GM23338 (cell line): ENCODE results near the gene EYS. TPM values are rescaled to one million over a fixed set of nuclear protein-coding genes. Genes with fewer than 3 reads are reported as not detected.

Source experiments
- ATAC-seq: fragments of 200-7000 bp; cut with Tn5 transposase; 3 replicates; pipeline ENCODE4 v1.9.1; 2020
- DNase-seq: peaks from one replicate; pipeline ENCODE4 v3.0.0-alpha.2; 2015; ENCODE audit warnings: low spot score
- H2AFZ ChIP-seq: fragments of 200-600 bp; sonication (generic); 2 replicates; pipeline ENCODE4 v1.8.0; 2016; ENCODE audit warnings: antibody characterized with exemption, mild to moderate bottlenecking, moderate library complexity
- H3F3A ChIP-seq: fragments of 200-600 bp; sonication (generic); replicated peaks from 2 replicates; pipeline ENCODE4 v1.8.0; 2017; ENCODE audit warnings: antibody characterized with exemption, mixed run types, low read depth
- H3K27ac ChIP-seq: fragments of 200-600 bp; sonication (generic); 2 replicates; pipeline ENCODE4 v1.6.1; 2016; ENCODE audit warnings: low read depth
- H3K27me3 ChIP-seq: fragments of 200-600 bp; sonication (generic); 2 replicates; pipeline ENCODE4 v1.8.0; 2016; ENCODE audit warnings: mild to moderate bottlenecking, mixed run types, moderate library complexity; ENCODE audit not compliant: insufficient read depth
- H3K36me3 ChIP-seq: fragments of 200-600 bp; sonication (generic); 2 replicates; pipeline ENCODE4 v1.8.0; 2016; ENCODE audit warnings: mild to moderate bottlenecking; ENCODE audit not compliant: insufficient read depth
- H3K4me1 ChIP-seq: fragments of 200-600 bp; sonication (generic); 2 replicates; pipeline ENCODE4 v1.8.0; 2016; ENCODE audit warnings: mild to moderate bottlenecking, moderate library complexity; ENCODE audit not compliant: insufficient read depth
- H3K4me2 ChIP-seq: fragments of 200-600 bp; sonication (generic); 2 replicates; pipeline ENCODE4 v1.7.1; 2017; ENCODE audit warnings: mixed run types
- H3K4me3 ChIP-seq: fragments of 200-600 bp; sonication (generic); 2 replicates; pipeline ENCODE4 v1.6.1; 2016; ENCODE audit warnings: mixed run types
- H3K79me2 ChIP-seq: fragments of 200-600 bp; sonication (generic); replicated peaks from 2 replicates; pipeline ENCODE4 v1.8.0; 2017; ENCODE audit warnings: mild to moderate bottlenecking; ENCODE audit not compliant: insufficient read depth
- H3K9me2 ChIP-seq: fragments of 200-600 bp; sonication (generic); 2 replicates; pipeline ENCODE4 v1.8.0; 2017; ENCODE audit not compliant: insufficient read depth
- H4K20me1 ChIP-seq: fragments of 200-600 bp; sonication (generic); replicated peaks from 2 replicates; pipeline ENCODE4 v1.8.0; 2017; ENCODE audit warnings: mild to moderate bottlenecking; ENCODE audit not compliant: insufficient read depth
- H3K27ac Mint-ChIP-seq: 2 replicates; pipeline ENCODE4 v1.8.0; 2020; ENCODE audit warnings: inconsistent platforms, mild to moderate bottlenecking, moderate library complexity, mixed read lengths
- H3K27me3 Mint-ChIP-seq: 3 replicates; pipeline ENCODE4 v1.8.0; 2022; ENCODE audit warnings: low read depth, mild to moderate bottlenecking, moderate library complexity, mixed read lengths, inconsistent platforms; ENCODE audit not compliant: insufficient read depth, poor library complexity
- H3K36me3 Mint-ChIP-seq: 3 replicates; pipeline ENCODE4 v1.8.0; 2021; ENCODE audit warnings: low read depth, mild to moderate bottlenecking, inconsistent platforms, moderate library complexity, mixed read lengths
- H3K4me1 Mint-ChIP-seq: 3 replicates; pipeline ENCODE4 v1.8.0; 2020; ENCODE audit warnings: mild to moderate bottlenecking, inconsistent platforms, mixed read lengths
- H3K4me3 Mint-ChIP-seq: 3 replicates; pipeline ENCODE4 v1.8.0; 2021; ENCODE audit warnings: moderate library complexity, mild to moderate bottlenecking, inconsistent platforms, mixed read lengths
- H3K9me3 Mint-ChIP-seq: 3 replicates; pipeline ENCODE4 v1.8.0; 2020; ENCODE audit warnings: moderate library complexity, mild to moderate bottlenecking, inconsistent platforms, mixed read lengths
- EZH2 ChIP-seq: fragments of 200-600 bp; sonication (generic); IDR thresholded peaks from one replicate; pipeline ENCODE4 v1.8.0; 2017; ENCODE audit warnings: antibody characterized with exemption, mild to moderate bottlenecking, low read depth; ENCODE audit not compliant: unreplicated experiment
- EZH2phosphoT487 ChIP-seq: fragments of 200-600 bp; sonication (generic); IDR thresholded peaks from one replicate; pipeline ENCODE4 v1.8.1; 2018; ENCODE audit warnings: antibody characterized with exemption; ENCODE audit not compliant: unreplicated experiment
- NANOG ChIP-seq: IDR thresholded peaks from 2 replicates; pipeline ENCODE4 v1.6.1; 2016; ENCODE audit warnings: antibody characterized with exemption, borderline replicate concordance
- POLR2AphosphoS5 ChIP-seq: IDR thresholded peaks from 2 replicates; pipeline ENCODE4 v1.6.1; 2016; ENCODE audit warnings: antibody characterized with exemption, low read depth
- STAT1 ChIP-seq: IDR thresholded peaks from one replicate; pipeline ENCODE4 v1.6.1; 2016; ENCODE audit warnings: antibody characterized with exemption; ENCODE audit not compliant: unreplicated experiment
- polyA plus RNA-seq: library from polyadenylated mRNA; unstranded; fragments of >200 nt; fragmentation: Nextera tagmentation; extraction: Ambion mirVana; gene quantifications from 2 replicates; pipeline ENCODE4 v1.2.1, GENCODE V29; 2016
- total RNA-seq: library from RNA; depleted of rRNA; stranded (reverse); fragments of >200 nt; shearing (Covaris generic); gene quantifications from 2 replicates; pipeline ENCODE4 v1.2.3, GENCODE V29; 2014
- TF ChIP-seq, protein P1 (sequence below): IDR thresholded peaks from 2 replicates; pipeline ENCODE4 v1.6.1; 2016; ENCODE audit warnings: antibody characterized with exemption
- TF ChIP-seq, protein P2 (sequence below): IDR thresholded peaks from one replicate; pipeline ENCODE4 v1.6.1; 2018; ENCODE audit warnings: antibody characterized with exemption; ENCODE audit not compliant: unreplicated experiment
- TF ChIP-seq, protein P3 (sequence below): fragments of 250-450 bp; sonication (Bioruptor Pico); IDR thresholded peaks from 2 replicates; pipeline ENCODE4 v1.5.0; 2020; ENCODE audit warnings: mild to moderate bottlenecking, moderate library complexity

EYS gene
- total and polyA plus RNA-seq, 2 experiments from 2014 or later, result 0.38 to 0.52 TPM

DNA sequence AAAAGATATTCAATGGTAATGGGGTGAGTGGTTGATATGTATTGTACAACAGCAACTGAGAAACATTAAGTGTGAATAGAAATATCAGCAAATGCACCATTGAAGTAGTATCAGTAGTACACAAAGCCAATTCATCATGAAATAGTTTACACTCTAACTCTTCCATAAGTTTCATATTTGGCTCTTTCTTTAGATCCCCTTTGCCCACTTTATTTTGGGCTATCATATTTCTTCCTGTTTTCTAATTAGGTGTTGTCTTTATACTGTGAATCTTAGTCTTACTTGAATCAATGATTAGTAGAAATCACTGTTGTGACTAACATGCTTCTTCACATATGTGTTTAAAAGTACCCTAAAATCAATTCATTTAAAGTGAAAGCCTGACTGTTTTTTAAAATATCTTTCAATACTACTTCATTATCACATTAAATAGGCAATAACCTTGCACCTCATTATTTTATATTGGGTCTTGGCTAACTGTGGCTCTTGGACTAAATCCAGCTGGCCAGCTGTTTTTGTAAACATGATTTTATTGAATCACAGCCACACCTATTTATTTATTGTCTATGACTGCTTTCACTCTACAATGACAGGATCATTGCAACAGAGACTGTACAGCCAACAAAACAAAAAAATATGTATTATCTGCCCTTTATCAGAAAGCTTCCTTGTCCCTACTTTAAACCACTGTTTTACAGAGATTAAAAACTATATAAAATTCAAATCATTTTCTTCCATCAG, 38.9 kb downstream of the EYS start (continued):
- TF ChIP-seq, protein P1, sequence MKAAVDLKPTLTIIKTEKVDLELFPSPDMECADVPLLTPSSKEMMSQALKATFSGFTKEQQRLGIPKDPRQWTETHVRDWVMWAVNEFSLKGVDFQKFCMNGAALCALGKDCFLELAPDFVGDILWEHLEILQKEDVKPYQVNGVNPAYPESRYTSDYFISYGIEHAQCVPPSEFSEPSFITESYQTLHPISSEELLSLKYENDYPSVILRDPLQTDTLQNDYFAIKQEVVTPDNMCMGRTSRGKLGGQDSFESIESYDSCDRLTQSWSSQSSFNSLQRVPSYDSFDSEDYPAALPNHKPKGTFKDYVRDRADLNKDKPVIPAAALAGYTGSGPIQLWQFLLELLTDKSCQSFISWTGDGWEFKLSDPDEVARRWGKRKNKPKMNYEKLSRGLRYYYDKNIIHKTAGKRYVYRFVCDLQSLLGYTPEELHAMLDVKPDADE, result no peak
- TF ChIP-seq EZH2phosphoT487 (no peak), STAT1 (no peak)
- TF ChIP-seq, protein P2, sequence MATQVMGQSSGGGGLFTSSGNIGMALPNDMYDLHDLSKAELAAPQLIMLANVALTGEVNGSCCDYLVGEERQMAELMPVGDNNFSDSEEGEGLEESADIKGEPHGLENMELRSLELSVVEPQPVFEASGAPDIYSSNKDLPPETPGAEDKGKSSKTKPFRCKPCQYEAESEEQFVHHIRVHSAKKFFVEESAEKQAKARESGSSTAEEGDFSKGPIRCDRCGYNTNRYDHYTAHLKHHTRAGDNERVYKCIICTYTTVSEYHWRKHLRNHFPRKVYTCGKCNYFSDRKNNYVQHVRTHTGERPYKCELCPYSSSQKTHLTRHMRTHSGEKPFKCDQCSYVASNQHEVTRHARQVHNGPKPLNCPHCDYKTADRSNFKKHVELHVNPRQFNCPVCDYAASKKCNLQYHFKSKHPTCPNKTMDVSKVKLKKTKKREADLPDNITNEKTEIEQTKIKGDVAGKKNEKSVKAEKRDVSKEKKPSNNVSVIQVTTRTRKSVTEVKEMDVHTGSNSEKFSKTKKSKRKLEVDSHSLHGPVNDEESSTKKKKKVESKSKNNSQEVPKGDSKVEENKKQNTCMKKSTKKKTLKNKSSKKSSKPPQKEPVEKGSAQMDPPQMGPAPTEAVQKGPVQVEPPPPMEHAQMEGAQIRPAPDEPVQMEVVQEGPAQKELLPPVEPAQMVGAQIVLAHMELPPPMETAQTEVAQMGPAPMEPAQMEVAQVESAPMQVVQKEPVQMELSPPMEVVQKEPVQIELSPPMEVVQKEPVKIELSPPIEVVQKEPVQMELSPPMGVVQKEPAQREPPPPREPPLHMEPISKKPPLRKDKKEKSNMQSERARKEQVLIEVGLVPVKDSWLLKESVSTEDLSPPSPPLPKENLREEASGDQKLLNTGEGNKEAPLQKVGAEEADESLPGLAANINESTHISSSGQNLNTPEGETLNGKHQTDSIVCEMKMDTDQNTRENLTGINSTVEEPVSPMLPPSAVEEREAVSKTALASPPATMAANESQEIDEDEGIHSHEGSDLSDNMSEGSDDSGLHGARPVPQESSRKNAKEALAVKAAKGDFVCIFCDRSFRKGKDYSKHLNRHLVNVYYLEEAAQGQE, result no peak

DNA sequence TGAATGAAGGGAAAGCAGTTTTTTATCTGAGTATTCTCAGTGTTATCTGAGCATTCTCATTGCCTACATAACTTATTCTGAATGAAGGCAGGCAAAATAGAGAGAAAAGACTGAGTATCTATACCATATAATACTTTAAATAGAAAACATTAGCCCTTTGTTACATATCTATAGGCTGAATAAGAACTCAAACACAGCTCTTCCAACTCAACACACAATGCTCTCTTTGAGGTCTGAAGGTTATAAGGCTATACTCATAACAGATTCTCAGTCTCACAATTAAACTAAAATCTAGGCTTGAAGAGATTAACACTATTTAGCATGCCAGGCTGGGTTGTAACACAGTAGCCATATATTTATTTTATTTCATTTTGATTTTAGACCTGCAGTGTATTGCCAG, 56.9 kb downstream of the EYS start:
- Mint-ChIP-seq H3K36me3 (peaks cover 9% of the 10 kb centered on the region; the same call in 1 of the 3 replicates), H3K27me3 (no peaks in the 10 kb centered on the region), H3K27ac (no peak overlapping the region), H3K4me3 (no peak overlapping the region), H3K9me3 (peaks cover 10% of the 10 kb centered on the region), H3K4me1 (peaks cover 4% of the 10 kb centered on the region; the same call in 2 of the 3 replicates)
- no peak overlapping the region for H3K27ac ChIP-seq
- peaks cover 3% of the 10 kb centered on the region; the same call in 1 of the 2 replicates for H3K9me2 ChIP-seq
- H3K4me2 ChIP-seq, result peak overlapping the region; percentile 56
- H3K36me3 ChIP-seq, result no peaks in the 10 kb centered on the region
- TF ChIP-seq NANOG, result no peak
- TF ChIP-seq, protein P3, sequence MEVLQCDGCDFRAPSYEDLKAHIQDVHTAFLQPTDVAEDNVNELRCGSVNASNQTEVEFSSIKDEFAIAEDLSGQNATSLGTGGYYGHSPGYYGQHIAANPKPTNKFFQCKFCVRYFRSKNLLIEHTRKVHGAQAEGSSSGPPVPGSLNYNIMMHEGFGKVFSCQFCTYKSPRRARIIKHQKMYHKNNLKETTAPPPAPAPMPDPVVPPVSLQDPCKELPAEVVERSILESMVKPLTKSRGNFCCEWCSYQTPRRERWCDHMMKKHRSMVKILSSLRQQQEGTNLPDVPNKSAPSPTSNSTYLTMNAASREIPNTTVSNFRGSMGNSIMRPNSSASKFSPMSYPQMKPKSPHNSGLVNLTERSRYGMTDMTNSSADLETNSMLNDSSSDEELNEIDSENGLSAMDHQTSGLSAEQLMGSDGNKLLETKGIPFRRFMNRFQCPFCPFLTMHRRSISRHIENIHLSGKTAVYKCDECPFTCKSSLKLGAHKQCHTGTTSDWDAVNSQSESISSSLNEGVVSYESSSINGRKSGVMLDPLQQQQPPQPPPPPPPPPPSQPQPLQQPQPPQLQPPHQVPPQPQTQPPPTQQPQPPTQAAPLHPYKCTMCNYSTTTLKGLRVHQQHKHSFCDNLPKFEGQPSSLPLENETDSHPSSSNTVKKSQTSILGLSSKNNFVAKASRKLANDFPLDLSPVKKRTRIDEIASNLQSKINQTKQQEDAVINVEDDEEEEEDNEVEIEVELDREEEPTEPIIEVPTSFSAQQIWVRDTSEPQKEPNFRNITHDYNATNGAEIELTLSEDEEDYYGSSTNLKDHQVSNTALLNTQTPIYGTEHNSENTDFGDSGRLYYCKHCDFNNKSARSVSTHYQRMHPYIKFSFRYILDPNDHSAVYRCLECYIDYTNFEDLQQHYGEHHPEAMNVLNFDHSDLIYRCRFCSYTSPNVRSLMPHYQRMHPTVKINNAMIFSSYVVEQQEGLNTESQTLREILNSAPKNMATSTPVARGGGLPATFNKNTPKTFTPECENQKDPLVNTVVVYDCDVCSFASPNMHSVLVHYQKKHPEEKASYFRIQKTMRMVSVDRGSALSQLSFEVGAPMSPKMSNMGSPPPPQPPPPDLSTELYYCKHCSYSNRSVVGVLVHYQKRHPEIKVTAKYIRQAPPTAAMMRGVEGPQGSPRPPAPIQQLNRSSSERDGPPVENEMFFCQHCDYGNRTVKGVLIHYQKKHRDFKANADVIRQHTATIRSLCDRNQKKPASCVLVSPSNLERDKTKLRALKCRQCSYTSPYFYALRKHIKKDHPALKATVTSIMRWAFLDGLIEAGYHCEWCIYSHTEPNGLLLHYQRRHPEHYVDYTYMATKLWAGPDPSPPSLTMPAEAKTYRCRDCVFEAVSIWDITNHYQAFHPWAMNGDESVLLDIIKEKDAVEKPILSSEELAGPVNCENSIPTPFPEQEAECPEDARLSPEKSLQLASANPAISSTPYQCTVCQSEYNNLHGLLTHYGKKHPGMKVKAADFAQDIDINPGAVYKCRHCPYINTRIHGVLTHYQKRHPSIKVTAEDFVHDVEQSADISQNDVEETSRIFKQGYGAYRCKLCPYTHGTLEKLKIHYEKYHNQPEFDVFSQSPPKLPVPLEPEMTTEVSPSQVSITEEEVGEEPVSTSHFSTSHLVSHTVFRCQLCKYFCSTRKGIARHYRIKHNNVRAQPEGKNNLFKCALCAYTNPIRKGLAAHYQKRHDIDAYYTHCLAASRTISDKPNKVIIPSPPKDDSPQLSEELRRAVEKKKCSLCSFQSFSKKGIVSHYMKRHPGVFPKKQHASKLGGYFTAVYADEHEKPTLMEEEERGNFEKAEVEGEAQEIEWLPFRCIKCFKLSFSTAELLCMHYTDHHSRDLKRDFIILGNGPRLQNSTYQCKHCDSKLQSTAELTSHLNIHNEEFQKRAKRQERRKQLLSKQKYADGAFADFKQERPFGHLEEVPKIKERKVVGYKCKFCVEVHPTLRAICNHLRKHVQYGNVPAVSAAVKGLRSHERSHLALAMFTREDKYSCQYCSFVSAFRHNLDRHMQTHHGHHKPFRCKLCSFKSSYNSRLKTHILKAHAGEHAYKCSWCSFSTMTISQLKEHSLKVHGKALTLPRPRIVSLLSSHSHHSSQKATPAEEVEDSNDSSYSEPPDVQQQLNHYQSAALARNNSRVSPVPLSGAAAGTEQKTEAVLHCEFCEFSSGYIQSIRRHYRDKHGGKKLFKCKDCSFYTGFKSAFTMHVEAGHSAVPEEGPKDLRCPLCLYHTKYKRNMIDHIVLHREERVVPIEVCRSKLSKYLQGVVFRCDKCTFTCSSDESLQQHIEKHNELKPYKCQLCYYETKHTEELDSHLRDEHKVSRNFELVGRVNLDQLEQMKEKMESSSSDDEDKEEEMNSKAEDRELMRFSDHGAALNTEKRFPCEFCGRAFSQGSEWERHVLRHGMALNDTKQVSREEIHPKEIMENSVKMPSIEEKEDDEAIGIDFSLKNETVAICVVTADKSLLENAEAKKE, result no peak
- no peak for TF ChIP-seq EZH2
- no peak for TF ChIP-seq EZH2phosphoT487
- TF ChIP-seq, protein P2, result no peak
- no peak for TF ChIP-seq STAT1
- no peak for TF ChIP-seq POLR2AphosphoS5
- no peaks in the 10 kb centered on the region for H3F3A ChIP-seq
- H3K79me2 ChIP-seq, result no peaks in the 10 kb centered on the region
- H4K20me1 ChIP-seq, result no peaks in the 10 kb centered on the region
- H3K4me3 ChIP-seq, result no peak overlapping the region
- DNase-seq (no peak), ATAC-seq (no peak)
- peaks cover 17% of the 10 kb centered on the region; the same call in 1 of the 2 replicates for H3K4me1 ChIP-seq
- peak overlapping the region; percentile 18; the same call in 1 of the 2 replicates for H2AFZ ChIP-seq
- no peaks in the 10 kb centered on the region for H3K27me3 ChIP-seq
